Activated CD4-positive, alpha-beta T cell treated with anti-CD3 and anti-CD28 coated beads for 1 hour (primary cell): Measurements from ENCODE around the gene GSN.

Source experiments
- DNase-seq: peaks from one replicate; pipeline ENCODE4 v3.0.0-alpha.2; 2020

The GSN gene

DNA sequence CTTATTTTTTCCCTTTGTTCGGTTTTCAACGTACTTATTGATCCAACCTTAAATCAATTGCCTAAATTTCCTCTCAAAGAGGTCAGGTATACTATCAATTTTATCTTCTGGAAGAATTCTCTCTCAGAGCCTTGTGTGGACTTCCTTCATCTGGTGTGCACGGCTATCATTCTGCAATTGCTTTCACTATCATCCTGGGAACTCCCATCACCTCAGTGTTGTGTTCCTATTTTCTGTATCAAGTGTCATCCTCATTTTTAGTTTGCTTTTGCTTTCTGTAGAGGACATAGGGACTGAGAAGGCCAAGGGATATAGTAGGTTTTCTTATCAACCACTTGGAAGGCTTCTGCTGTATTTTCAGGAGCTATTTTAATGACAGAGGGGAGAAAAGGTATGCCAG lies 90.8 kb downstream of the GSN start:
- DNase-seq = no peak

- no peak for DNase-seq
Measured at GRCh38 chr9:121359351-121360294, 91.7 kb downstream of the GSN start.

- DNase-seq = no peak
Measured at GRCh38 chr9:121360601-121361374, 92.8 kb downstream of the GSN start.

DNA sequence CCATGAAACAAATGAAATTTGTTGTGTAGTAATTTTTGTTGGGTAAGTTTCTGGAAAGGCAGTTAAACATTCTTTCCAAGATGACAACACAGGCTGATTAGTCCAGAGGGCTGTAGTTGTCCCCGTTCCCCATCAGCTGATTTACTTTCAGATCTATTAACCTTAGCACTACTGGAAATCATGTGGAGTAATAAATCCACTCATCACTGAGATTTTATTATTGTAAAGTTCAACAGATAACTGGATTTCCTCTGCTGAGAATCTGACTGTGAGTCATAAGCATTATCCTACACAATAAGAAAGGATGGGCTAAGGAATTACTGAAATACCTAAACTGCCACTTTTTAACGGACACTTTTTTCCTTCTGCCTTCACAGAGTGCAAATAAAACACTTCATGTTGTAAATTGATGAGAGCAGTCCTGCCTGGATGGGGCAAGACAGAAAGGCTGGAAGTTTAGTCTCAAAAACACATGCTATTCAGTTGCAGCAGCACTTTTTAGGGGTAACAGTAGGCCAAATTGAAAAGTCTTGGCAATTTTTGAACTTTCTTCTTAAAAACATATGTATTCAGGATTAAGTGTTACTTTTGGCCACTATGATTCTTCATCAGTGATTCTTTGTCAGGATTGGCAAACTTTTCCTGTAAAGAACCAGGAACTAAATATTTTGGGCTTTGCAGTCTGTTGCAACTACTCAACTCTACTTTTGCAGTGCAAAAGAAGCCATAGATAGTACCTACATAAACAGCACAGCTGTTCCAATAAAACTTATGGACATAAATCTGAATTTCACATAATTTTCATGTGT lies 95.1 kb downstream of the GSN start:
- DNase-seq = no peak

GRCh38 chr9:121363622-121363961 lies 95.6 kb downstream of the GSN start:
- no peak for DNase-seq

DNA sequence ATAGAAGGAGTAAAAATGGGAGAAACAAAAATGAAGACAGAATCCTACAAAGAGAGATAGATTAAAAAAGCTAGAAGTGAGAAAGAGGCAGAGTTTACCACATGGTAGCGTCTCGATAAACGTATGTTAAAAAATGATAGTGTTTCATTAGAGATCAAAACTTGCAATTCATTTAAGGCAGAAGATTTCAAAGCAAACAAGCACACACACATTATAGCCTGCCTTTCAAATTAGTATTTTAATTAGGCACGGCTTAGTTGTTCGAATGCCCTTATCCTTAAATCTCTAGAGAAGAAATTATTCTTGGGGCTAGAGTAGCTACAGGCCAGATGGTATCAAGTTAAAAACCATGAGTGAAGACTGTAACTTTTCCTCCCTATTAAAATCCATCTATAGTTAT lies 96.1 kb downstream of the GSN start:
- no peak for DNase-seq

GRCh38 chr9:121364886-121365285 lies 96.9 kb downstream of the GSN start:
- DNase-seq = no peak

- DNase-seq = no peak
Measured at GRCh38 chr9:121365564-121365963, 97.6 kb downstream of the GSN start.

DNA sequence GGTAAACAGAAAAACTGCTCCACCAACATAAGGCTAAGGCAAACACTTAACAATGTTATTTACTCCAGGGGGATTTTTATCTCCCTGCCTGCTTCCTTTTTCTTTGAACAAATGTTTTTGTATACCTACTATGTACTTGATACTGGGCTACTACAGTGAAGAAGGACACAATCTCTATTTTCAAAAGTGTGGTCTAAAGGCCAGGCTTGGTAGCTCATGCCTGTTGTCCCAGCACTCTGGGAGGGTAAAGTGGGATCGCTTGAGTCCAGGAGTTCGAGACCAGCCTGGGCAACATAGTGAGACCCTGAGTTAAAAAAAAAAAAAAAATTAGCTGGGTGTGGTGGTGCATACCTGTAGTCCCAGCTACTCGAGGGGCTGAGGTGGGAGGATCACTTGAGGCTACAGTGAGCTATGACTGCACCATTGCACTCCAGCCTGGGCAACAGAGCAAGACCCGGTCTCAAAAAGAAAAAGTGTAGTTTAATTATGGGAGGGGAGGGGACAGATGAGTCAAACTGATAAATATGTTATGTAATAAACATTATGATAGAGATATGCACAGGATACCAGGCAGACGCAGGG lies 98.7 kb downstream of the GSN start:
- DNase-seq = no peak

DNA sequence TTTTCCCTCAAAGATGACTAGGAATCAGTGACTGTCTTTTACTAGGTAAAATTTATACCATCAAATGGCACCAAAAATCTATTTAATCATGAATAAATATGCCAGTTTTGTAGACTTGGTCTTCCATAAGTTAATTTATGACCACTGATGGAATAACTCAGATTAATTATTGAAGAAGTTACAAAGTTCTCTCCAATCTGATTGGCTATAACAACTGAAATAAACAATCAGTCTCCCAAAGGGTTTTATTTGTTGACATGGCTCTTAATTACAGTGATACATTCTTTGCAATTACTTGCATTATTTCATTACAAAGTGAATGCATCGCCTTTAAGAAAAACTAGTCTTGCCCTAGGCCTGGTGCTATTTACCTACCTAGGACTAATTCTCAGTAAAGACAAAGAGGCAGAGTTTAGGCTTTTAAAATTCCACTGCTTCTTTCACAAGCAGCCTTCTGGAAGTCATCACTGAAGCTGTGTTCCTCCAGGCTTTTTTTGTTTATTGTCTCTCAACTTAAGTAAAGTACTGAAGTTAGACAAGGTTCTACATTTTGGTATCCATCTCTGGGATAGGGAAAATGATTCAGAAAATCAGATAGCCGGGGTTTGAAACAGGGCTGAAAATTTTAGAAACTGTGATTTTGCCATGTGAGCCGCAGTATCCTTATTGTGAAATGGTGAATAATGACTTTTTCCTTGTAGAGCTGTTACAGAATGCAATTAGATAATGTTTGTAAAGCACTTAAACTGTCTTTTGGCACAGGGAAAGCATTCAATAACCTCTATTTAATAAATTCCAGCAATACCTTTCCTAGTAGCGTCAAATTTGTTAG lies 99.6 kb downstream of the GSN start:
- DNase-seq = no peak

- DNase-seq = no peak
Measured at GRCh38 chr9:121368138-121368522, 100.2 kb downstream of the GSN start.

- no peak for DNase-seq
Measured at GRCh38 chr9:121368745-121369144, 100.8 kb downstream of the GSN start.

DNA sequence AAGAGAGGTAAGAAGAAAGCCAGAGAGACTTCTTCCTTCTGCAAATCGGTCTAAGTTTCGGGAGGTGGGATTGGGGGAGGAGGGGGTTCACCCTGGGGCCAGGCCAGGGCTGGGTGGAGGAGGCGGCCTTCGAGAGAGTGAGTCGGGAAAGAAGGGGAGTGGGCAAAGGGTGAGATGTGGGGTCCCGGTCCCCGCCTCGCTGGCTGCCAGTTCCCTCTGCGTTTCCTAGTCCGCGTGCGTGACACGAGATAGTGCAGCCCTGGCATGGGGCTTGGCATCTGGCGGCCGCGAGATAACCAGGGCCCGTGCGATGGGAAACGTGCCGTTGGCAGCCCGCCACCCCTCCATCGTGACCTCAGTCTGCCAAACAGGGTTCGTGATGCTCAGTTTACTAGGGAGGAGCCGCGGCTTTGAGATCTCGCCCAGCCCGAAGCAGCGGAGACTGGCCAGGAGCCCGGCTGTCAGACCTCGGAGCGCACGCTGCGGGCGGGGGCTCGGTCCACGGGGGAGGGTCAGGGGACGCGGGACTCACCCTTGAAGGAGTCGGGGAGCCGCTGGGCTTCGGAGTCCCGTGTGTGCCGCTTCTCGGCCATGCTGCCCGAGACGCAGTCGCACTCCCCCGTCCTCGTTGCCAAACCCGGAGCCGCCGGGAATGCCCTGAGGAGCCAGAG lies 101.8 kb downstream of the GSN start, which contains the start of gene STOM:
Gene STOM (minus strand): TSS at position 656 of the 671 bp plus-strand sequence. CDS start 63 bp downstream, at position 593.
- DNase-seq = peak; percentile 36

- DNase-seq = no peak
Measured at GRCh38 chr9:121371495-121372061, 103.6 kb downstream of the GSN start.

GRCh38 chr9:121372239-121373010 lies 104.5 kb downstream of the GSN start:
- no peak for DNase-seq

- no peak for DNase-seq
Measured at GRCh38 chr9:121373011-121373729, 105.2 kb downstream of the GSN start.

- no peak for DNase-seq
Measured at GRCh38 chr9:121376214-121376830, 108.4 kb downstream of the GSN start.

DNA sequence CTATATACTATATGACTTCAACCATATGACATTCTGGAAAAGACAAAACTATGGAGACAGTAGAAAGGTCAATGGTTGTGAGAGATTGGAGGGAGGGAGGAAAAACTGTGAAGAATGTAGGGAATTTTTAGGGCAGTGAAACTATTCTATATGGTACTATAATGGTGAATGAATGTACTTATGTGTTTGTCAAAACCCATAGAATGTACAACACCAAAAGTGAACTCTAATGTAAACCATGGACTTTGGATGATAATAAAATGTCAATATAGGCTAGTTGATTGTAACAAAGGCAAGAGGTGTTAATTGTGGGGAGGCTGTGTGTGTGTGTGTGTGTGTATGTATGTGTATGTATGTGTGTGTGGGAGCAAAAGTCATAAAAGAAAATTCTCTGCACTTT lies 112.9 kb downstream of the GSN start:
- DNase-seq = no peak
